ENCODE results near the gene NUCB2.
"Not testable (repeated sequence)": the region's sequence is repeated elsewhere in the genome, so short reads cannot be mapped to it uniquely, and the experiment has no call there.

The NUCB2 gene

GRCh38 chr11:17276236-17277023, at the start of gene NUCB2:
NUCB2 (plus strand) TSS chr11:17276739; CDS start chr11:17295324, 18,585 bp downstream.
- DNase-seq = peak; percentile 99

GRCh38 chr11:17228186-17228925, 48.2 kb upstream of the NUCB2 start:
- DNase-seq = not testable (repeated sequence)

- no peak for DNase-seq
These were observed 46.9 kb upstream of the NUCB2 start for GRCh38 chr11:17229481-17230152.

- no peak for DNase-seq
These were observed 45.4 kb upstream of the NUCB2 start for GRCh38 chr11:17230867-17231851.

- no peak for DNase-seq
These were observed 43.4 kb upstream of the NUCB2 start for GRCh38 chr11:17233101-17233500.

- no peak for DNase-seq
These were observed 38.2 kb upstream of the NUCB2 start for GRCh38 chr11:17238377-17238776.

- DNase-seq = not testable (repeated sequence)
These were observed 36.6 kb upstream of the NUCB2 start for GRCh38 chr11:17239927-17240326.

DNA sequence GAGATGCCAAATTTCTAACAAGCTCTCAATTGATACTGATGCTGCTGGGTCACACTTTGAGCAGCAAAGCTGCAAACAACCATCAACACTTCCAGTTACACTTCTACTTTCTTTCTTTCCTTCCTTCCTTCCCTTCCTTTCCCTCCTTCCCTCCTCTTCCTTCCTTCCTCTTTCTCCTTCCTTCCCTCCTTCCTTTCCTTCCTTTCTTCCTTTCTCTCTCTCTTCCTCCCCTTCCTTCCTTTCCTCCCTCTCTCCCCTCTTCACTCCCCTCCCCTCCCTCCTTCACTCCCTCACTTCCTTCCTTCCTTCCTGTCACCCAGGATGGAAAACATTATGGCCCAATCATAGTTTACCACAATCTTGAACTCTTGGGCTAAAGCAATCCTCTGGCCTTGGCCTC, 35.8 kb upstream of the NUCB2 start:
- DNase-seq = no peak

DNA sequence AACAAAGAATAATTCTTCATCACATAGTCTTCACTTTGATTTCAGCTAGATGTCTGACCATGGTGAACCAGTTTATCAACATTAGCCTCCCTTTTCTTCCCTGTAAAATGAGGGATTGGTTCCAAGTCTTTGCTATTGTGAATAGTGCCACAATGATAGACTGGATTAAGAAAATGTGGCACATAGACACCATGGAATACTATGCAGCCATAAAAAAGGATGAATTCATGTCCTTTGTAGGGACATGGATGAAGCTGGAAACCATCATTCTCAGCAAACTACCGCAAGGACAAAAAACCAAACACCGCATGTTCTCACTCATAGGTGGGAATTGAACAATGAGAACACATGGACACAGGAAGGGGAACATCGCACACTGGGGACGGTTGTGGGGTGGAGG, 33.6 kb upstream of the NUCB2 start:
- not testable (repeated sequence) for DNase-seq

- no peak for DNase-seq
These were observed 32.5 kb upstream of the NUCB2 start for GRCh38 chr11:17244046-17244445.

DNA sequence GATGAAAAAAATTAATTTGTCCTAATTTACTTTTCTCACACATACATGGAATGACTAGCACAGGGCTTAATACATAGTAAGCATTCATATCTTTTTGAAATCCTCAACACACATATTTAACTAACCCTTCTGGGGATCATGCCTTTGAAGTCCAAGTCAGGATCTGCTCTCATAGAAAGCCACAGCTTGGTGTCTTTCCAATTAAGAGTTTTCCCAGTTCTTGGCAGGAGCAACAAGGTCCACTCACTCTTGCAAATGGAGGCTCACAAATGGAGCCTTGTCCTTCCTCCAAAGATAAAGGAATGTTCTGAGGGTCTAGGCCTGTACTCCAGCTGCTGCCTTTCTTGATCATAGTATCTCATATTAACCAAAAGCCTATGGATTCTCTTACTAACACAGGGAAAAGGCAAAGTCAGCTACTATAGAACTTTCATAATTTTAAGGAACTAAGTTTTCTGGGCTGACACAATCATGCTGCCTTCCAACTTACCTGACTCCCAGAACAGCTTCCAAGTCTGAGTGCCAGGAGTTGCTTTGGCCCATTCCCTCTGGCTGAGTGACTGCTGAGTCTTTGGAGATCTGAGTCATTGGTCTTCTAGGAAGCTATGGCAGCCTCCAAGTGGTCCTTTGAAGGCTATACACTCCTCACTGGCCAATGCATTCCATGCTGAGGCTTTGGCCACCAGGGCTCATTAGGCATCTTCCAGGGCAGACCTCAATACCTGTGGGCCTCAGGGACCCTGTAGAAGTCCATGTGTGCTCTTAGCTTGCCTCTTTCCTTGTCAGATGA, 25.8 kb upstream of the NUCB2 start:
- DNase-seq = no peak

GRCh38 chr11:17252704-17253103, 23.8 kb upstream of the NUCB2 start:
- no peak for DNase-seq

GRCh38 chr11:17256512-17256911, 20.0 kb upstream of the NUCB2 start:
- no peak for DNase-seq

- no peak for DNase-seq
These were observed 19.3 kb upstream of the NUCB2 start for GRCh38 chr11:17257196-17257595.

- DNase-seq = no peak
These were observed 17.9 kb upstream of the NUCB2 start for GRCh38 chr11:17258670-17259069.

- DNase-seq = no peak
These were observed 17.0 kb upstream of the NUCB2 start for GRCh38 chr11:17259519-17259918.

DNA sequence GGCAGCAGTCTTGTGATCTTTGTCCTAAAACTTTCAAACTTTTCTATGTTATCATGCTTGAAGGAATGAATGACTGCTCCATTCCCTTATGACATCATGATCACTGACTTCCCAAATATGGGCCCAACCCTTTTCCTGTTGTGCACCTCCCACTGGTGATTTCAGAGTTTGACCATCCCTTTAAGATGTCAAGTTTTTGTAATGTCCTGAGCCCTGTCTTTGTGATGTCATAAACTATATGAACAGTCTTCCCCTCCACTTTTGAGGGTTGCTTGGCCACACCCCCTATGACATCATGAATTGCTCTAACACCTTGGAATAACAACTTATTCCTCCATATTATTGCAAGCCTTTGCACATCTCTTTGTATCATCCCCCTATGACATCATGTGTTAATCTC, 16.5 kb upstream of the NUCB2 start:
- no peak for DNase-seq

GRCh38 chr11:17263769-17264168, 12.8 kb upstream of the NUCB2 start:
- DNase-seq = no peak

GRCh38 chr11:17266781-17267180, 9.8 kb upstream of the NUCB2 start:
- DNase-seq = no peak

DNA sequence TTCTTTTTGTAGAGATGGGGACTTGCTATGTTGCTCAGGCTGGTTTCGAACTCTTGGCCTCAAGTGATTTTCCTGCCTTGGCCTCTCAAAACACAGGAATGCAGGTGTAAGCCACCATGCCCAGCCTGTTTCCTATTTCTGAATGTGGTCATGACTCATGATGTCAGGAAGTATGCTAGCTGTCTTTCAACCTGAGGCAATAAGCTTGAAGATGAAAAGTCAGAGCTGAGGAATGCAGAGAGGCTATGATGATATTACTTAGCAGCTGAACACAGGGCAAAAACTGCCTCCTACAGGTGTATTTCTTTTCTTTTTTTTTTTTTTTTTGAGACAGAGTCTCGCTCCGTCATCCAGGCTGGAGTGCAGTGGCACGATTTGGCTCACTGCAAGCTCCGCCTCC, 9.0 kb upstream of the NUCB2 start:
- no peak for DNase-seq

GRCh38 chr11:17268500-17268899, 8.0 kb upstream of the NUCB2 start:
- DNase-seq = not testable (repeated sequence)

DNA sequence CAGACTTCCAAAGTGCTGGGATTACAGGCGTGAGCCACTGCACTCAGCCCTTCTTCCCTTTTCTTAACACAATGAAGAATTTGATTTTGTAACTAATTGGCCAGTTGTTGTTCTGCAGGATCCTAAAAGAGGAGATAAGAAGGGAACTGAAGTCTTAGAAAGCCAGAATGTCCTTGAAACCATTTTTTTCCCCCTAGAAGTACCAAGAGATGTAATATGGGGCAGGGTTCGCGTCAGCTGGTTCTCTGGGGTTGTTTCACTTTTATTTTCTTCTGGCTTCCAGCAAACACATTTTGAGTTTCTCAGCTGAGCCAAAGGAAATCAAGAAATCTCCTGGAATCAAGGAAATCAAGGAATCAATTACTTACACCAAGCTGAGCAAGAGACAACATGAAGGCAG, 7.6 kb upstream of the NUCB2 start:
- no peak for DNase-seq
